GM21825 (cell line): ENCODE results near the gene ALS2CL.
A peak's percentile ranks its signal among the peaks of the same experiment; 100 is the strongest.

ENCODE experiments used
- ATAC-seq: cut with Tn5 transposase; IDR thresholded peaks from one replicate; pipeline ENCODE4 v1.9.1; 2021; ENCODE audit warnings: mild to moderate bottlenecking, moderate library complexity; ENCODE audit not compliant: unreplicated experiment

ALS2CL gene

GRCh38 chr3:46716461-46717441 is 23.3 kb upstream of the ALS2CL start:
- ATAC-seq, result no peak

- no peak for ATAC-seq
These were observed 22.2 kb upstream of the ALS2CL start for GRCh38 chr3:46715507-46716175.

- ATAC-seq, result no peak
These were observed 21.4 kb upstream of the ALS2CL start for GRCh38 chr3:46714728-46715506.

GRCh38 chr3:46713898-46714552 is 20.5 kb upstream of the ALS2CL start:
- peak; percentile 43 for ATAC-seq

GRCh38 chr3:46713050-46713897 is 19.8 kb upstream of the ALS2CL start:
- no peak for ATAC-seq

- no peak for ATAC-seq
These were observed 18.9 kb upstream of the ALS2CL start for GRCh38 chr3:46712191-46713049.

- ATAC-seq, result no peak
These were observed 18.3 kb upstream of the ALS2CL start for GRCh38 chr3:46711760-46712159.

- no peak for ATAC-seq
These were observed 17.8 kb upstream of the ALS2CL start for GRCh38 chr3:46711305-46711704.

- ATAC-seq, result no peak
These were observed 17.3 kb upstream of the ALS2CL start for GRCh38 chr3:46710671-46711295.

GRCh38 chr3:46710229-46710628 is 16.8 kb upstream of the ALS2CL start:
- no peak for ATAC-seq

GRCh38 chr3:46709721-46710120 is 16.2 kb upstream of the ALS2CL start:
- ATAC-seq, result no peak

- ATAC-seq, result no peak
These were observed 15.7 kb upstream of the ALS2CL start for GRCh38 chr3:46709157-46709654.

- ATAC-seq, result no peak
These were observed 15.1 kb upstream of the ALS2CL start for GRCh38 chr3:46708401-46709156.

GRCh38 chr3:46707601-46708011 is 14.1 kb upstream of the ALS2CL start:
- ATAC-seq, result no peak

- no peak for ATAC-seq
These were observed 13.5 kb upstream of the ALS2CL start for GRCh38 chr3:46706771-46707582.

GRCh38 chr3:46705751-46706552 is 12.5 kb upstream of the ALS2CL start:
- ATAC-seq, result no peak
